ENCODE measurements around the gene L1CAM. TPM values are rescaled to one million over a fixed set of nuclear protein-coding genes. Genes with fewer than 3 reads are reported as not detected.

L1CAM gene
- total RNA-seq, 2 experiments from 2014 or later: not detected

DNA sequence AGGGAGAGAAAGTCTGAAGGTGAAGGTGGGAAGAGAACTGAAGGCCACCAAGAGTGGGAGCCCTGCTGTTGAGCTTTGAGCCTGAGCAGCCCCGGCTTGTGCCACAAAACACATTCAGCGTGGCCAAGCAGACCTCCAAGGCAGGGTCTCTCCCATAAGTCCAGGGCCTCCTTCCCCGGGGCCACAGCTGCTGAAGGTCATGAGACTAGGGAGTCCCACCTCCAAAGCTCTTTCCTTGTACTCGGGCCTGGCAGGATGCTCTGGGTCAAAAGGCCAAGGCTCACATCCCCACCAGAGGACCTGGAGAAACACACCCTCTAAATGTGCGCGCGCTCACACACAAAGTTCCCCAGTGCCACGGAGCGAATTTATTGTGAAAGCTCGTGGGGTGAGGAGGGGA is 43.6 kb upstream of the L1CAM start:
- no peak for TF ChIP-seq CTCF (conservative IDR thresholded peaks at IDR 0.05; ENCODE audit: low read length)
- TF ChIP-seq EZH2phosphoT487 (IDR thresholded peaks at IDR 0.05; ENCODE audit: borderline replicate concordance, low read depth, low read length): no peak
- no TSS peak for BruUV-seq (replicated peaks)
- Histone ChIP-seq H2AFZ (ENCODE audit: low read length) (no peak overlapping the region), H3K4me3 (ENCODE audit: low read depth, low read length, poor library complexity, severe bottlenecking) (peak overlapping the region; percentile 69), H3K9me2 (ENCODE audit: insufficient read depth, low read length) (no peaks in the 10 kb centered on the region), H3K4me2 (ENCODE audit: low read length) (peak overlapping the region; percentile 77), H3K27ac (ENCODE audit: low read depth, low read length, poor library complexity, severe bottlenecking) (peak overlapping the region; percentile 72), H4K20me1 (ENCODE audit: insufficient read depth, low read length) (no peaks in the 10 kb centered on the region), H3K36me3 (ENCODE audit: insufficient read depth, low read length) (peaks cover 37% of the 10 kb centered on the region), H3K9me3 (ENCODE audit: low read length) (no peaks in the 10 kb centered on the region), H3K79me2 (ENCODE audit: insufficient read depth, low read depth, low read length) (peaks cover 20% of the 10 kb centered on the region; the same call in 1 of the 2 replicates), H3K4me1 (ENCODE audit: insufficient read depth, low read length, poor library complexity, severe bottlenecking) (peaks cover 27% of the 10 kb centered on the region)
- POLR2A ChIA-PET: interaction anchor here (2.0 kb wide), 1 partner anchor 10 kb away, joined by 8 read pairs; no protein-coding TSS in a partner anchor
- DNase-seq (ENCODE audit: low spot score): no peak
- CTCF ChIA-PET (ENCODE audit: unreplicated experiment): no interaction called here
- intact Hi-C loops (cut with micrococcal nuclease; ENCODE audit: unreplicated experiment): loop anchor here (2.0 to 10.0 kb wide), 2 partner anchors 41 to 445 kb away; partner anchors contain the start of genes EMD, FLNA and HCFC1

- Histone ChIP-seq H3K9me2 (ENCODE audit: insufficient read depth, low read length) (no peaks in the 10 kb centered on the region), H3K4me3 (ENCODE audit: low read depth, low read length, poor library complexity, severe bottlenecking) (peak overlapping the region; percentile 69), H3K27ac (ENCODE audit: low read depth, low read length, poor library complexity, severe bottlenecking) (peak overlapping the region; percentile 72), H3K79me2 (ENCODE audit: insufficient read depth, low read depth, low read length) (peaks cover 23% of the 10 kb centered on the region; the same call in 1 of the 2 replicates), H4K20me1 (ENCODE audit: insufficient read depth, low read length) (no peaks in the 10 kb centered on the region), H3K9me3 (ENCODE audit: low read length) (no peaks in the 10 kb centered on the region), H2AFZ (ENCODE audit: low read length) (no peak overlapping the region), H3K4me1 (ENCODE audit: insufficient read depth, low read length, poor library complexity, severe bottlenecking) (peaks cover 35% of the 10 kb centered on the region), H3K36me3 (ENCODE audit: insufficient read depth, low read length) (peaks cover 37% of the 10 kb centered on the region), H3K4me2 (ENCODE audit: low read length) (peak overlapping the region; percentile 77)
- DNase-seq (ENCODE audit: low spot score): no peak
- intact Hi-C loops (cut with micrococcal nuclease; ENCODE audit: unreplicated experiment): loop anchor here (1.0 to 10.0 kb wide), 3 partner anchors 42 to 446 kb away; partner anchors contain the start of genes EMD, FLNA, HCFC1 and IRAK1
- ChIA-PET POLR2A (interaction anchor here (0.6 to 2.0 kb wide), 7 partner anchors 10 to 453 kb away, joined by 3 to 8 read pairs (median 4); no protein-coding TSS in a partner anchor), CTCF (ENCODE audit: unreplicated experiment) (interaction anchor here (0.6 to 0.9 kb wide), 2 partner anchors 39 to 614 kb away, joined by 3 to 5 read pairs; no protein-coding TSS in a partner anchor)
- BruUV-seq (replicated peaks): no TSS peak
- TF ChIP-seq EZH2phosphoT487 (IDR thresholded peaks at IDR 0.05; ENCODE audit: borderline replicate concordance, low read depth, low read length): no peak
Observed at GRCh38 chrX:153928846-153929245, 42.9 kb upstream of the L1CAM start.

GRCh38 chrX:153927922-153928760 is 42.2 kb upstream of the L1CAM start:
- intact Hi-C loops (cut with micrococcal nuclease; ENCODE audit: unreplicated experiment): loop anchor here (1.0 to 10.0 kb wide), 3 partner anchors 43 to 447 kb away; partner anchors contain the start of genes EMD, FLNA, HCFC1 and IRAK1
- H3K27ac ChIP-seq (ENCODE audit: low read depth, low read length, poor library complexity, severe bottlenecking): peak overlapping the region; percentile 100
- peak; percentile 96 for DNase-seq (ENCODE audit: low spot score)
- no peak overlapping the region for H2AFZ ChIP-seq (ENCODE audit: low read length)
- H3K79me2 ChIP-seq (ENCODE audit: insufficient read depth, low read depth, low read length): peaks cover 29% of the 10 kb centered on the region; the same call in 1 of the 2 replicates
- no peaks in the 10 kb centered on the region for H3K9me2 ChIP-seq (ENCODE audit: insufficient read depth, low read length)
- no peaks in the 10 kb centered on the region for H4K20me1 ChIP-seq (ENCODE audit: insufficient read depth, low read length)
- BruUV-seq (replicated peaks): no TSS peak
- H3K4me3 ChIP-seq (ENCODE audit: low read depth, low read length, poor library complexity, severe bottlenecking): peak overlapping the region; percentile 99
- peak overlapping the region; percentile 100 for H3K4me2 ChIP-seq (ENCODE audit: low read length)
- TF ChIP-seq EZH2phosphoT487 (IDR thresholded peaks at IDR 0.05; ENCODE audit: borderline replicate concordance, low read depth, low read length): no peak
- no peak for TF ChIP-seq CTCF (conservative IDR thresholded peaks at IDR 0.05; ENCODE audit: low read length)
- ChIA-PET CTCF (ENCODE audit: unreplicated experiment) (interaction anchor here (0.6 to 0.9 kb wide), 2 partner anchors 40 to 615 kb away, joined by 3 to 5 read pairs; no protein-coding TSS in a partner anchor), POLR2A (interaction anchor here (0.7 to 2.0 kb wide), 8 partner anchors 11 to 92 kb away, joined by 3 to 8 read pairs (median 4); partner anchors contain the start of gene HCFC1)
- H3K9me3 ChIP-seq (ENCODE audit: low read length): no peaks in the 10 kb centered on the region
- H3K4me1 ChIP-seq (ENCODE audit: insufficient read depth, low read length, poor library complexity, severe bottlenecking): peaks cover 42% of the 10 kb centered on the region
- peaks cover 40% of the 10 kb centered on the region for H3K36me3 ChIP-seq (ENCODE audit: insufficient read depth, low read length)
